ENCODE results near the gene TRIM71.
"Not testable (repeated sequence)": the region's sequence is repeated elsewhere in the genome, so short reads cannot be mapped to it uniquely, and the experiment has no call there.

The TRIM71 gene

GRCh38 chr3:32817558-32818228, at the start of gene TRIM71:
TRIM71 (plus strand) TSS chr3:32817997; CDS start chr3:32818081, 84 bp downstream.
- DNase-seq = no peak

GRCh38 chr3:32778389-32778788, 39.4 kb upstream of the TRIM71 start:
- no peak for DNase-seq

- DNase-seq = no peak
Measured at GRCh38 chr3:32780071-32780734, 37.6 kb upstream of the TRIM71 start.

- DNase-seq = no peak
Measured at GRCh38 chr3:32780735-32781210, 37.0 kb upstream of the TRIM71 start.

GRCh38 chr3:32781211-32781968, 36.4 kb upstream of the TRIM71 start:
- no peak for DNase-seq

GRCh38 chr3:32781969-32782270, 35.9 kb upstream of the TRIM71 start:
- not testable (repeated sequence) for DNase-seq

GRCh38 chr3:32782407-32782806, 35.4 kb upstream of the TRIM71 start:
- DNase-seq = no peak

GRCh38 chr3:32791833-32792232, 26.0 kb upstream of the TRIM71 start:
- DNase-seq = no peak

GRCh38 chr3:32794487-32795308, 23.1 kb upstream of the TRIM71 start:
- DNase-seq = no peak

GRCh38 chr3:32796384-32796950, 21.3 kb upstream of the TRIM71 start:
- not testable (repeated sequence) for DNase-seq

- no peak for DNase-seq
Measured at GRCh38 chr3:32797776-32798175, 20.0 kb upstream of the TRIM71 start.

- DNase-seq = not testable (repeated sequence)
Measured at GRCh38 chr3:32801440-32801839, 16.4 kb upstream of the TRIM71 start.

GRCh38 chr3:32813180-32813579, 4.6 kb upstream of the TRIM71 start:
- no peak for DNase-seq

- DNase-seq = no peak
Measured at GRCh38 chr3:32814361-32814760, 3.4 kb upstream of the TRIM71 start.

- no peak for DNase-seq
Measured at GRCh38 chr3:32815841-32816438, 1.9 kb upstream of the TRIM71 start.

- DNase-seq = no peak
Measured at GRCh38 chr3:32816439-32817256, 1.1 kb upstream of the TRIM71 start.

GRCh38 chr3:32817257-32817557, 590 bp upstream of the TRIM71 start:
- no peak for DNase-seq

- DNase-seq = no peak
Measured at GRCh38 chr3:32818229-32818969, 602 bp downstream of the TRIM71 start.

GRCh38 chr3:32818970-32819511, 1.2 kb downstream of the TRIM71 start:
- no peak for DNase-seq

- no peak for DNase-seq
Measured at GRCh38 chr3:32819551-32820348, 2.0 kb downstream of the TRIM71 start.

Data from NCI-H1436 treated with DMSO at 0.1 percent for 48 hours (cell line).